Gastroesophageal sphincter (tissue), 3 donors: ENCODE measurements around the gene NUDT9.

ENCODE experiments used
- CTCF ChIP-seq, 4 experiments: fragments of 200-600 bp in 2 of 4; fragments of 450-650 bp in 2 of 4; sonication (generic) in 1 of 4; IDR thresholded peaks; one replicate each; pipeline ENCODE4 v1.5.1; 2017 to 2019; ENCODE audit warnings: antibody characterized with exemption in 4 of 4, mild to moderate bottlenecking in 2 of 4, moderate library complexity in 2 of 4
- EP300 ChIP-seq: sonication (generic); formaldehyde crosslinking; IDR thresholded peaks from one replicate; pipeline ENCODE4 v1.6.1; 2017; ENCODE audit warnings: antibody characterized with exemption, mild to moderate bottlenecking
- POLR2A ChIP-seq, 2 donors: fragments of 450-650 bp; IDR thresholded peaks; one replicate each; pipeline ENCODE4 v1.6.1; 2017; ENCODE audit warnings: antibody characterized with exemption in 2 of 2, mild to moderate bottlenecking in 2 of 2, moderate library complexity in 1 of 2

GRCh38 chr4:87375719-87376291, 46.6 kb upstream of the NUDT9 start:
- TF ChIP-seq CTCF (IDR thresholded peaks at IDR 0.05): peak; percentile 56 to 81 (median 71)
- TF ChIP-seq POLR2A (IDR thresholded peaks at IDR 0.05): no peak
- no peak for TF ChIP-seq EP300
